NCI-H2107 (cell line): ENCODE results near the gene TTC7B.
A peak's percentile ranks its signal among the peaks of the same experiment; 100 is the strongest.

Experiments
- DNase-seq: peaks from one replicate; lab custom pipeline; 2025; lab: John Stamatoyannopoulos, UW

TTC7B gene

DNA sequence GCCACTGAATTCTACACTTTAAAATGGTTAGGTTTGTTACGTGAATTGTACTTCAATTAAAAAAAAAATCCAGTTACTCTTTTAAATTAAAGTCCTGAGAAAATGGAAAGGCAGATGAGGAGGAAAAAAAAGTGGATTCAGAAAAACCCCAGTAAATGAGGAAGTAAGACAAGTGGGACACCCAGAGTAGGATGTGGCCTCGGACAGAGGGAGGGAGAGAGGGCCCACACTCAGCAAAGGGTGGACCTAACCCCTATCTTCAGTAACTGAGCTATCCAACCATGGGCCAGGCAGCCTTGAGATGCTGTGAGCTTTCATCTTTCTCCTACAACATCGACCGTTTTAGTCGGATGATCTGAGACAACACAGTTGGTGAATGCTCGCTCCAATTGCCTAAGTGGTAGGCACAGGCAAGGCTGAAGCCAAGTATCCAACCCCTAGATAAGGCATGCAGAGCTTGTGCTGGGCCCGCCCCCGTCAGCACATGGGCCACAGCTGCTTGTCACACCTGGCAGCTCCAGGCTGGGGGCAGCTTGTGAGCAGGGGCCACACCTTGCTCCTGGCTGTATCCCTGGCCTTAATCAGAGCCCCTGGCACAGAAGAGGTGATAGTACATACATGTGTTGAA is 142.1 kb downstream of the TTC7B start:
- no peak for DNase-seq

DNA sequence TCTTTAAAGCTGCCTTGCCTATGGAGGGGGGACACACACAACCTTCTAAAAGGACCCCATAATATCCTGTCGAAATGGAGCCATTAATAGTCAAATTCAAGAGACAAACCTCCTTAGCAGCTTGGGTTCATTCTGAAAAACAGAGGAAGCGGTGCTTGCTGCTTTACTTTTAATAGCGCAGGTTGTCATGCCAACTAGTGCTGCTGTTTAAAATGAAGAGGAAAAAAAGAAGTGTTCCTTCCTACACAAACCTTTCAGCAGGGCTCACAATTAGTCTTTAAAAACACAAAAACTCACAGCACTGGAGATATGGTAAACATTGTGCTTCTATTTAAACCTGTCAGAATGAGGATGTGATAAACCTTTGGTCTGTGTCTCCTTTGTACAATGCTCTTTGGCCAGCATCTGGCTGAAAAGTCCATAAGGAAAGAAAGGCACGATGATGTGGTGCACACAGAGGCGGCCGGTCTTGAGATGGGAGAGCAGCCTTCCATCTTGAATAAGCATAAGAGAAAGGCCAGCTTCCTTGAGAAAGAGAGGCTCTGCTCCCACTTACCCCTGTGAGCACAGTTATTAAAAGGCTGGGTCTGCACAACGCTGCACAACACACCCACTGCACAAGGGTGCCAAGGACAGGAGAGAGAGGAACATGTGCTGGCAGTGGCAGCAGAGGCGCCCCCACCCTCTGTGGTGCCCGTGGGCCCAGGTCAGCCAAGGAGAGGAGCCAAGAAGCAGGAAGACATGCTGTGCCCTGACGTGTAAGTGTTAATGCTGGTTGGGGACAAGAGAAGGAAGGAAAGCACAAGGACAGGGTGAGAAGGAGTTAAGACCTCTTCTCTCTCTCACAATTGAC is 144.6 kb downstream of the TTC7B start:
- DNase-seq: no peak

DNA sequence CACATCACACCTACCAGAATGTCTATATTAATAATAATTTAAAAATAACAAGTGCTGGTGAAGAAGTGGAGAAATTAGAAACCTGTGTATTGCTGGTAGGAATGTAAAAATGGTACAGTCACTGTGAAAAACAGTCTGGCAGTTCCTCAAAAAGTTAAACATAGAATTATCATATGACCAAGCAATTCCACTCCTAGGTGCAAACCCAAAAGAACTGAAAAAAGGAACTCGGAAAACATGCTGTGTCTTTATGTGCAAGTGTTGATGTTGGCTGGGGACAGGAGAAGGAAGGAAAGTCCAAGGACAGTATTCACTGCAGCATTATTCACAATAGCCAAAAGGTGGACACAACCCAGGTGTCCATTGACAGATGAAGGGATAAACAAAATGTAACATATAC is 146.5 kb downstream of the TTC7B start:
- no peak for DNase-seq

DNA sequence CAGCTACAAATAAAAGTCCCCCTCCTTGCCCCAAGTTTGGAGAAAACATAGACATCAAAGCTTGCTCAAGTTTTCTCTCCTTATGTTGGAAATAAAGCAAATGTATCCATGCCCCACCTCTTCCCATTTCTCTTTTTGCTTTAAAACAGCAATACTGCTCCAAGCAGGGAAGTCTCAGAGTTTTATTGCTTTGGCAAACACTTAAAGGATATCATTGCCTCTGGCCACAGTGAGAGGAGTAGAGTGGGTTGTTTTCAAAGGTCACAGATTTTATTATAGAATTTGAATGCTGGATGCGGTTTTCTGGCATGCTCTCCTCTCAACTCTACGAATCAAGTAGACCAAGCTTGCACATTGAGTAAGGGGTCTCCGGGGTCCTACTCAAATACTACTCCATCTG is 149.7 kb downstream of the TTC7B start:
- no peak for DNase-seq

DNA sequence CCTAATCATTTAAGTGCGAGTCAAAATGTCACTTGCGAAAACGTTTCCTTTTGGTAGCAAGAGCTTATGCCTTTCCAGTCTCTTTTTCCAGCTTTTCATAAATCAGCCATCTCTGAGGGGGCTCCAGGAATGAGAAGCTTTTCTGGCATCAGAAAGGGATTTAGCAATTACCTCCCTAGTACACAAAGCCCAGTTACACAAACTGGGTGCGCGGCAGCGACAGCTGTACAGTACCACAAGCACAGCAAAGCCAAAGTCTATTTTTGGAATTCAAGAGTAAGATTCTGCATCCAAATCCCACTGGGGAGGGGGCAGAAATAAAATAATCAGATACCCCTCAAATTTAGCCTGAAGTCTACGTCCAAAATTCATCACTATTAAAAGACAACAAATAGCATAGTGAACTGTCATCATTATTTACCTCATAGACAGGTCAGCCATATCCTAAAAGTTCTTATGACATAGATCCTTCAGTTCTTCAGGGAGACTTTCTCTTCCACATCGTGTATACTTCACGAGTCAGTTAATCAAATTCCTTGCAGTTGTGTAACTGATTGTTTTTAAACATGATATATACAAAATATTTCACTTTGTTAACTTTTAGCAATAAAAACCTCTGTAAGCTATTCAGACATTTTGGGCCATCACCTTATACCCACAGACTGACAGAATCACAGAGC is 150.8 kb downstream of the TTC7B start:
- no peak for DNase-seq

DNA sequence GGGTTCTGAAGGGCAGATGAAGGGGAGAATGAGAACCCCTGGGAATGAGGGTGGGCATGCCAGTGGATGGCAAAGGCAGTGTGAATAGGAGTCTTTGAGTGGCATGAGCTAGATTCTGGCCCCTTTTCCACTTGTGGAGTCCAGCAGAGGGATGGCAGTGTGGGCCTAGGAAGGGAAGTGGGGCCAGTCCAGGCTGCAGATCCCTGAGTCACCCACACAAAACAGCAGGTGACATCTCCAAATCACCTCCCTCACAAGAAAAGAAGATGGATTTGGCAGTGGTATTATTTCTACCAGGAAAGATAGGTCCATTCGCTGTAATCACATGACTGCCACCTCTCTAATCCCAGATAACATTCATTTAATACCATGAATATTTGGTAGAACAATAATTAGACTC is 151.3 kb downstream of the TTC7B start:
- DNase-seq: no peak

DNA sequence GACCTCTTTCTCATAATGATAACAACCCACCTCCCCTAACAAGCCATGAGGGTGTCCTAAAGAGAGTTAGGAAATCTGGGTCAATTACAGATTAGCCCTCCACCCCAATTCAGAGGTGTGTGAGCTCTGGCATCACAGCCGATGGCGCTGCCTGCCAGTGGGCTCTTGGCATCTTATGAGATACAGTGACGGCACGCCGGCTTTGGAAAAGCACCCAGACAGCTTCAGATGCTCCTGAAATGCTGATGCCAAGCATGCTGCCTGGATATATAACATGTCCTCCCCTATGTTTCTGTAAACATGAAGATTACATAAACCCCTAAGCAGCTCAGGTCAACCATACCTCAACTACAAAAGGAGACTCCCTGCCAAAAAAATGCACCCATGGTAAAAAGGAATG is 152.6 kb downstream of the TTC7B start:
- DNase-seq: no peak

DNA sequence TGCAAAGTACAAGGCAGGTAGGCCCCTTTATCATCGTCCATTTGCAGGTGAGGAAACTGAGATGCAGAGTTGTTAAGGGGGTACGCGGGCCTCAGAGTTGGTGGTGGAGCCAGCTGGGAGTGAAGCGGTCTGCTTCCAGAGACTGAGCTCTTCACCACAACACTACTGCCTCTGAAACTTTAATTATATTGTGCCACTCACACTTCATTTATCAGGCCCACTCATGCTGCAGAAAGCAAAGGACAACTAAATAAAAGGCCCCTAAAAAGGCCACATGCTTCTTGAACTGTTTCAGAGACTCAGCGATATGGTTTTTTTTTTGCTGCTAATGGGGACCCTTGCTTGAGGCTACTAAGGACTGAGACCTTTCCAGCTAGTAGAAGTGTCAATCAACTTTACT is 153.1 kb downstream of the TTC7B start:
- no peak for DNase-seq

DNA sequence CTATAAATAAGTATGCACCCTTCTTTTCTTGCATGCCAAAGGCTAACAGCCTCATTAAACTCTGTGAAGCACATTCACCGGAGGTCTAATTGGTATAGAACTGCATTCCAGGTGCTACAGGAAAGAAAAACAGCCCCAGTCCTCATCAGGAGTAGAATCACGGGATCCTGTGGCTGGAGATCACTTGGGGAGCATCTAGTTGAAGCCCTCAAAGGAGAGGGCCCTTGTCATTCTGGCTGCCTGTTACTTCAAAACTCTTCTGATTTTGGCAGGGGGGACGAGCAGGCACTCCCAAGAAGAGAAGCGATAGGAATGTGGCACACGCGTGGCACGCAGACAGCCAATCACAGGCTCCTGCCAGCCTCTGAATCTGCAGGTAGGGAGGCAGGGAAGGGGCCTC is 154.4 kb downstream of the TTC7B start:
- DNase-seq: peak; percentile 40

DNA sequence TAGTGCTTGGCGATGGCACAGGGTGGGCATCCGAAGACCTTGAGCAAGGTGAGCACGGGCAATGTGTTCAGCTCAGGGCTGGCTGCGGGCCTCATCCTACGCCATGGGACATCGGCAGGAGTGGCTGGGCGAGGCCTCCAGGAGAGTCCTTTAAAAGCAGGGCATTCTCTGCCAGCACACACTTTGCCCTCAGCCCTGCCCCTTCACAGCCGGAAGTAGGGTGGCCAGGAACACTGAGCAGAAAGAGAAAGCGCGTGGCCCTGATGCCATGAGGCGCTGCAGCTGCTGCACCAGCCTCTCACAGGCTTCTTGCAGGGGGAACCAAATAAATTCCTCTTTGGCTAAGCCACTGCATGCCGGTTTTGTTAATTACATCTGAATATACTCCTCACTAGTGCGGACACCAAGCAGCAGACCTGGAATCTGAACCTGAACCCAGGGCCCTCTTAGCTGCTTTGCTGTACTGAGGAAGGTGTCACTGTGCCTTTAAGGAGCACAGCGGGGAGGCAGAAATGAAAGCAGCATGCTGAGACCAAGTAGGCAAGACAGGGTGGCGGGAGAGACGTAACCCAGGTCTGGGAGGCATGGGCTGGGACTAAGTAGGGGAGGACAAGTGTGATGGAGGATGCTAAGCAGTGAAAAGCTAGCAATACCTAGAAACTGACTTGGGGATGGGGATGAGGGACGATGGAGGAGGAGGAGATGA is 155.2 kb downstream of the TTC7B start:
- peak; percentile 54 for DNase-seq

DNA sequence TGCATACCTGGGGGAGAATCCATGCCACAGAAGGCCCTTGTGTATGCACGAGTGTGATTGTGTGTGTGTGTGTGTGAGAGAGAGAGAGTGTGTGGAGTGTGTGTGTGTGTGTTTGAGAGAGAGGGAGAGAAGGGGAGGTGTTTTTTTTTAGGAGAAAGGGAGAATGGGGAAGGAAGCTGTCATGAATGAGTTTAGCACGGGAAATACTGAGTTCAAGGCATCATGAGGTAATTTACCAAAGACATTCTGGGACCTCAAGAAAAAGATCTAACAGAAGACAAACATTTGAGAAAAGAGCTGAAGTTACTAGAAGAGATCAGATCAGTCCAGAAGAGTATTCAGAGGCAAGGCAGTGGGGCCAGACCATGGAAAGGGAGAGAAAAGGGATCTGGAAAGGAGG is 157.1 kb downstream of the TTC7B start:
- no peak for DNase-seq

DNA sequence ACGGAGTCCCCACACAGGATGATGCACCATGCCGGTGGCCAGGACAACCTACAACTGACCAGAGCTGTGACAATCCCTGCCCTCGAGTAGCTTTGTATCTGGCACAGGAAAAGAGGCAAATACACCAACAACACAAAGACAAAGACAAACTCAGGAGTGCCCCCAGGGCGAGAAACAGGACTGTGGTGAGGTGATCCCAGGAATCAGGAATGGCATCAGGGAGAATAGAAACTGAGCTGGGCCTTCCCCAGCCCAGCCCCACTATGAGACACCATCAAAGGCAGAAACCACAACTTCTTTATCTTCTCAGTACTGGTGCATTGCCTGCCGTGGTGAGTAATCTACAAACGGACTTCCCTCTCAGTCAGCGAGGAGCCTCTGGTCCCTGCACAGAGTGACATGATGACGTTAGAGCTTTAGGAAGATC is 157.7 kb downstream of the TTC7B start:
- no peak for DNase-seq

DNA sequence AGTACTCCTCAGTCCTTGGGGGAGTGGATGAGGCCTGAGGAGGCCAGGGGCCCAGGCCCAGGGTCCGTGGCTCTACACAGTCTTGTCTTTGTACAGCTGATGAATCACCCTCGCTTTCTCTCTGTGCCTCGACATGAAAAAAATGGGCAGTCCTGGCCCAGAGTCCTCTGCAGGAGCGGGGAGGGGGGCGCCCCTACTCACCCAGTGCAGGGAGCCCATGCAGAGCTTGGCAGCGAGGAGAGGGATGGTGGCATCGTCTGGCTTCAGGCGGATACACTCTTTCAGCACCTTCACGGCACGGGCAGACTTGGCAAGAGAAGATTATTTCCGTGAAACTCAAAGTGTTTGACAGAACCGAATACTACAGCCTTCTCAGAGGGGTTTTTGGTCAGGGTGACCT is 159.3 kb downstream of the TTC7B start:
- DNase-seq: no peak

DNA sequence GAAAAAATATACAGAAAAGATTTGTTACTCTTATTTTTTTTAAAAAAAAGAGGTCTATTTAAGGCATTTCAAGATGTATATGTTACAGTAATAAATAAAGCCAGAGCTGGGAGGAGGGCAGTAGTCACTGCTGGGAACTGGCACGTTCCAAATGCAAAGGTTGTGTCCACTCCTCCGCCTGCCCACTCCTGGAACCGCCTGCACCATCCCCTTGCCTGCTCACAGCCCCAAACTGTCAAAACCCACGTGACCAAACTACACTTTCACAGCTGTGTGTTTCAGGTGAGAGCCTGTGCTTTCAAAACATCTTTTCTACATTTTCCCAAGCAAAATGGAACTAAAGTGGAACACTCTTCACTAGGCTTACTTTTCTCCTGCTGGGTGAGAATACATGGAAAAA is 160.4 kb downstream of the TTC7B start:
- DNase-seq: no peak

DNA sequence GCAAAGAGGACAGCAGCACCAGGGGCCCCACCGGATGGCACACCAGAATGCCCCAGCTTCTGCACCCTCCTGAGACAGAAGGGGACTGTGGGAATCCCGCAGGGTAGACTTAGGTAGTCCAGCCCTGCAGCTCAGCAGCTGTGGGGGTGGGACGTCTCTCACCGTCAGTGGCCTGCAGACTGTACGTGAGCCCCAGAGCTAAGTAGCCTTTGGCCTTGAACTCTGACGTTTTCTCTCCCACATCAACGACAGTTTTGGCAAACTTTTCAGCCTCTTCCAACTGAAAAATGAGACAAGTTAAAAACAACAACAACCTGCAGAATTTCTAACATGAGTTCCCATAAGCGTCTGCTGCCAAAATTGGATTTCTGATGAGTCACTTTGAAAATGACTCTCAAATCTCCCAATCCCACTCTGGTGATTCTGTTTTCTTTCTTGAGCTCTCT is 161.4 kb downstream of the TTC7B start:
- no peak for DNase-seq

DNA sequence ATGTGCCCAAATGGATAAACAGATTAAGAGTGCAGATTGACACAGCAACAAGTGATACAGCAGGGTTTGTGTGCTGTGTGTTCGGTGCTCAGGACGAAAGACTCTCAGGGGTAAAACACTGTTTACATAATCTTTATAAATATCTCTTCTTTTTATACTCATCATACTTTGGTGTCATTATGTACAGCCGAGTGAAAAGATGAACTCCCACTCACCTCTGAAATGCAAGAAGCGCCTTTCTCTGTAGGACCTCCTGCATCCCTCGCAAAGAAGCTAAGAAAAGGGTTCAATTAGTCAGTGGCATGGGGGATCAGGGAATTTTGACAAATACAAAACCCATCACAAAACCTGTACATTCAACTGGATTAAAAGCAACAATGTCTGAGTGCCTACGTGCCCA is 163.6 kb downstream of the TTC7B start:
- DNase-seq: no peak

DNA sequence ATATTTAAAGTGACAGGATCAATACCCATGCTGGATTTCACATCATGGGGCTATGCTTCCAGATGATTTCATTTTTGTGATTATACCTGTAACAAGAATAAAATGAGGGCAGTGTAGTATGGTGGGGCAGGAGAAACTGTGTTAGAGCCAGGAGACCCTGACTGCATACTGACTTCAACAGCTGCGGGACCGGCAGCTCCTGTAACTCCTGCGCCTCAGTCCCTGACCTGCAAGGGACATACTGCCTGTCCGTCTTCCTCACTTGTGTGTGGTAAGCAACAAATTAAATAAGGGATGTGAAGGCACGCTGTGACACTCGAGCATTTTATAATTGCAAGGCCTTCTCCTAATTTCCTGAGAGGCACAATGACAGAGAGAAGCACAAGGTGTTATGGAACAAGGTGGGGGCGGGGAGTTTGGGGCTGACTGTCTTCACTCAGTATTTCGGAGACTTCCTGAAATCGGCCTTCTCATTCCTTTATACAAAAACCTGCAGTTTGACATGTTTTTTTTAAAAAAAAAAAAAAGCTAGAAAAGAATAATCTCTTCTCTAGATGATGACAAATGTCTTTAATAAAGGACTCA is 164.2 kb downstream of the TTC7B start:
- DNase-seq: no peak

DNA sequence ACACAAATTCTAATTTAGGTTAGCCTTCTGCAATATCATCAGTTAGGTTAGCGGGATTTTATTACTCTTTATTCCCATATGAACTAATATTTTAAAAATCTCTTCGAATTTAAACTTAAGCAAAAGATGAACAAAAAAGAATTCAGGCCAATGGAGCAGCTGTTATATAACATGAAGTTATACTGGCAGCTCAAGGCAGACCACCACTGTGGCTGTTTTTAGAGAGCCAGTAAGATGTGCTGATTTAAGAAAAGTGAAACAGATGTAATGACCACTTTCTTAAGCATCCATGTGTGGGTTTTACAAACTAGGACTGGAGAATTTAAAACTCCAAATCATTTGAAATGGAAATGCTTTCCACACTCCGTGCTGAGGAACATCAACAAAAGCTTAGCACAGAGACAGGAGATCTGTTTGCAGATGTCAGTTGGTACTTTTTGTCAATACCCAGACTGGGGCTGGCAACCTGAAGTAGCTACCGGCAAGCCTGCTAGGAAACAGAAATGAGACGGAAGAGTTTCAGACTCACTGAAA is 164.9 kb downstream of the TTC7B start:
- no peak for DNase-seq

DNA sequence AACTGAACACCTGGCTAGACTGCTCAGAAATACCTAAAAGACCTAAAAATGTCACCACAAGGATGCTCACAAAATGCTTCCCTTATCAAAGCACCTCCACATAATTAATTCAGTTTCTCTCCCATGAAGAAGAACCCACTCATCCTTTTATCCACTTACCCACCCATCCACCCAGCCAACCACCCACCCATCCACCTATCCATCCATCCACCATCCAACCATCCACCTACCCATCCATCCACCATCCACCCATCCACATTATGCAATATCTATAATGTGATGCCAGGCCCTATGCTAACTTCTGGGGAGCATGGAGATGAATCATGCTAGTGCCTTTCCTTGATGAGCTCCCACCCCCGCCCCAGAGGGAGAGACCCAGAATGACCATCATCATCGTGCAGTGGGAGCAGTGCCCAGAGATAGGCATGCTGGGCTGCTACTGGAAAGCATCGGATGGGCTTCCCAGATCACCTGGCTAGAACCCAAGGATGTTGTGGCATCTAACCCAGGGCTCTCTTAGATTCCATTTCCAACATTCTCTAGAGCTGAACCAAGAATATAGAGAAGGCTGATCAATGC is 166.6 kb downstream of the TTC7B start:
- no peak for DNase-seq

DNA sequence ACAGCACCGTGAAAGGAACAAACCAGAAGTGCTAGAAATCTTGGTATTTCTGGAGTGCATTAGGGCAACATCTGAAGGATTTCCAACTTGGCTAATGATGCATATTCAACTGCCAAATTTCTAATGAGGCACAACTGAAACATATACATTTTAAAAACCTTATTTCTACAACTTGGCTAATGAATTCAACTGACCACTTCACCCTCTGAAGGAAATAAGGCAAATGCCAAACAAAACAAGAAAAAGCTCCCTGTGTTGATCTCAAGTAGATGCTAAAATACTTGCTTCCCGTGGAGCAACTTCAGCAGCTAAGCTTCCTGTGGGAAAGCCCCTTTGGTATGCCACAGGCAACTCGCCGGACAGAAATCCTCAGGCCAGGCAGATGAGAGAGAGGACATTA is 167.1 kb downstream of the TTC7B start:
- no peak for DNase-seq

DNA sequence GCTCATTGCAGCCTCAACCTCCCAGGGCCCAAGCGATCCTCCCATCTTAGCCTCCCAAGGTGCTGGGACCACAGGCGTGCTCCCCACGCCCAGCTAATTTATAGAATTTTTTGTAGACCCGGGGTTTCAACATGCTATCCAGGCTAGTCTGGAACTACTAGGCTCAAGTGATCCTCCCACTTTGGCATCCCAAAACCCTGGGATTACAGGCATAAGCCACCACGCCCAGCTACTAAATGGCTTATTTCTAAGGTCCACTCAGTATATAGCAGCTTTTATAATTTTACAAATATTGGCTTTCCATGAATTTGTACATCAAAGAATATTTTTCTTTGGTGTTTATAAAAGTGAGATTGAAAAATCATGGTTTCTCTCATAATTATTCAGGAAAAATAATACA is 167.8 kb downstream of the TTC7B start:
- DNase-seq: no peak
